NCI-H2029 (cell line): Measurements from ENCODE around the gene BRMS1.
"Not testable (repeated sequence)": the region's sequence is repeated elsewhere in the genome, so short reads cannot be mapped to it uniquely, and the experiment has no call there.

Experiments used
- DNase-seq: peaks from one replicate; lab custom pipeline; 2025; lab: John Stamatoyannopoulos, UW

BRMS1 gene

DNA sequence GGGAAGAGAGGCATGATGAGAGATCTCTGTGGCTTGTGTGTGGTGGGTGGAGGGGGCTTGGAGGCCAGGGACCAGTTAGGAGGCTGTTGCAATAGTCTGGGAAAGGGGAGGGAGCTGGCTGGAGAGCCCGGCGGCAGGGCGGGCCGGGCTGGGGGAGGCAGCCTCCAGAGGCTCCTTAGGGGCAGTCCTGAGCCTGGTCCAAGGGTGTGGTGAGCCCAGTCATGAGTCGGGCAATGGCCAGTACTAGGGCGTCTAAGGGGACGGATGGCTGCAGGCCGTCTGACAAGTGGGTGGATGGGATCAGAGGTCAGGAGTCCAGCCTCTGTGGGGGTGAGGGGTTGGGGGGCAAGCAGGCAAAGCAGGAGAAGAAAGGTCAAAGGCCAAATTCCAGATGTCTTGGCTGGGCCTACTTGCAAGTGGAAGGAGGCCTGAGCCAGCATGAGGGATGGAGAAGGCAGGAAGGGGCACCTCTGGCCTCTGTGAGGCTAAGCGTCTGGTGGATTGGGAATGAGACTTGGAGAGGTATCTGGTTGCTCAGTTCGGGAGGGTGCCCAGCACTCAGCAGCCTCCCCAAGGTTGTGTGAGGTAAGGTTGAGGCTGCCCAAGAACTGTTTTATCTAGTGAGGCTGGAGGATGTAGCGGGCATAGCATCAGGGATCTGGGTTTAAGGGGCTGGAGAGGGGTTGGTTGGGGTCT lies 22.0 kb downstream of the BRMS1 start:
- DNase-seq, result no peak

DNA sequence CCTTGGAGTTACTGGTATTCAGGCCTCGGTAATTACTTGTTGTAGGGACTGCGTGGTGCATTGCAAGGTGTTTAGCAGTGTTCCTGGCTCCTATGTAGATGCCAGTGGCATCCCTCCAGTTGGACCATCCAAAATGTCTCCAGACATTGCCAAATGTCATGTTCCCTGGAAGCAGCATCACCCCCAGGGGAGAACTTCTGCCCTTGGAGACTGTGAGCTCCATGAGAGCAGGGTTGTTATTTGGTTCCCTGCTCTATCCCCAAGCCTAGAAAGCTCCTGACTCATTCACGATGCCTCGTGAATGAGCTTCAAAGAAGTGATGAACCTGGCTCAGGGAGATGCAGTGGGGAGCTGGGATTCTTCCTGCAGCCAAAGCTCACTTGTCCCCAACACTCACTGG lies 23.3 kb downstream of the BRMS1 start:
- DNase-seq, result no peak

DNA sequence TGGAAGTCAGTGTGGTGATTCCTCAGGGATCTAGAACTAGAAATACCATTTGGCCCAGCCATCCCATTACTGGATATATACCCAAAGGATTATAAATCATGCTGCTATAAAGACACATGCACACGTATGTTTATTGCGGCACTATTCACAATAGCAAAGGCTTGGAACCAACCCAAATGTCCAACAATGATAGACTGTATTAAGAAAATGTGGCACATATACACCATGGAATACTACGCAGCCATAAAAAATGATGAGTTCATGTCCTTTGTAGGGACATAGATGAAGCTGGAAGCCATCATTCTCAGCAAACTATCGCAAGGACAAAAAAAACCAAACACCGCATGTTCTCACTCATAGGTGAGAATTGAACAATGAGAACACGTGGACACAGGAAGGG lies 24.2 kb downstream of the BRMS1 start:
- DNase-seq, result not testable (repeated sequence)

DNA sequence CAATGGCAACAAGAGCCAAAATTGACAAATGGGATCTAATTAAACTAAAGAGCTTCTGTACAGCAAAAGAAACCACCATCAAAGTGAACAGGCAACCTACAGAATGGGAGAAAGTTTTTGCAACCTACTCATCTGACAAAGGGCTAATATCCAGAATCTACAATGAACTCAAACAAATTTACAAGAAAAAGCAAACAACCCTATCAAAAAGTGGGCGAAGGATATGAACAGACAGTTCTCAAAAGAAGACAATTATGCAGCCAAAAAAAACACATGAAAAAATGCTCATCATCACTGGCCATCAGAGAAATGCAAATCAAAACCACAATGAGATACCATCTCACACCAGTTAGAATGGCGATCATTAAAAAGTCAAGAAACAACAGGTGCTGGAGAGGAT lies 24.6 kb downstream of the BRMS1 start:
- not testable (repeated sequence) for DNase-seq

DNA sequence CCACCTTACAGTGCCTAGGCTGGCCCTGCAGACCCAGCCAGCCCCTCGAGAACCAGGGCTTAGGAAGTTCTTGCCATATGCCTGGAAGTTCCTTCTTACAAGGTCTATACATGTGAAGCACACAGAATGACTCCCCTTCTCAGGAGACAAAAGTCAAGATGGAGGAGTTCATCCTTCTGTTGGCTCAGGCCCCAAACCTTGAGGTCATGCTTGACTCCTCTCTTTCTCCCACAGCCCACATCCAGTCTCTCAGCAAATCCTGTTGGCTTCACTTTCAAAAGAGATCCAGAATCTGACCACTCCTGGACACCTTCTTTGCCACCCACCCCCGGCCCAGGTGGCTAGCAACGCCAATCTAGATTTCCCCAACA lies 26.3 kb downstream of the BRMS1 start:
- no peak for DNase-seq

DNA sequence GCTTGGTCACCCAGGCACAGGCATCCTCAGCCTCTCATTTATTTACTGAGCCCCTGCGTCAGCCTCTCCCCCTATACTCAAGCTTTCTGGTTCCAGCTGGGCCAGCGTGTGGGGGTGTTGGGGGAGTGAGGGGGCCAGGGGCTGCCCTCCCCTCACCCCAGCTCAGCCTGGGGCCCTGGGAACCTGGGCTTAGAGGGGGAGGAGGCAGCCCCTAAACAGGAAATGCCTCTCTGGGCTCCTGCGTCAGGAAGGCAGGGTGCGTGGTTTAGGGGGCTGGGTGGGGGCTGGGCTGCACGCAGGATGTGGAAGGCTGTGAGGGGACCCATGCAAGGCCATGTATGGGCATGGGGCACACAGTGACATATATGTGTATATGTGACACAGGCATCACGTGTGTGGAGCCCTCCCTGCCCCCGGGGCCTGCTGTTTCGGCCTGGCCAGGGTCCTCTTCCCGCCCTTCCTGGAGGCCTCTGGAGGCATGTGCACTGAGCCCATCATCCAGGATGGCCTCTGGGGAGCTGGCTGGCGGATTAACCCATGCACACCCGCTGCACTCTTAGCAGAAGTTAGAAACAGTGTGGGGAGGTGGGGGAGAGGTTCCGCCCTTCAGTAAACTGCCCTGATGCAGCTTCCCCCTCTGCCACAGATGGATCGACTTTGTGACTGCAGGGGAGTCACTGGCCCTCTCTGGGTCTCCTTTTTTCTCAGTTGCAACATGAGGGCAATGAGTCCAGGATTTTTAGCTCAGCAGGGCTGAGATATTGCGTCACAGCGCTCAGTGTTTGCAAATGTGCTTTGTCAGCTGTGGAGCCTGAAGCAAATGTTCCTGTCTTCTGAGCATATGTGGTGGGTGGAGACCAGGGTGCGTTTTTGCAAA lies 26.9 kb downstream of the BRMS1 start:
- no peak for DNase-seq

DNA sequence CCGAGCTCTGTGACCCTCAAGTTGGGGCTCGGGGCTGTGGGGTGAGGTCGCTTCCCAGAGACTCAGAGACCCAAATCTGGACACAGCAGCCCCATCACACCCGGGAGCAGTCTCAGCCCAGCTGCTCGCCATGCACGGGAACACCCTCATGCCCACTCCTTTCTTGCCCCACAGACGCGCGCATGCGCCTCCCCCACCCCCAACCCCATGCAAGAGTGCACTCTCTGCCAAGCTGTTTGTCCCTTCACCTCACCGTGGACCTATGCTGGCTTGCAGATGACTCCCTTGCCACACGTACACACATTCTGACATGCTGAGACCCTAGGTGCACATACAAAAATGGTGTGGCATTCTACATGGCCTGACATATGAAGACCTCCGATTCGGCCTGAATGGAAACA lies 27.6 kb downstream of the BRMS1 start:
- no peak for DNase-seq

DNA sequence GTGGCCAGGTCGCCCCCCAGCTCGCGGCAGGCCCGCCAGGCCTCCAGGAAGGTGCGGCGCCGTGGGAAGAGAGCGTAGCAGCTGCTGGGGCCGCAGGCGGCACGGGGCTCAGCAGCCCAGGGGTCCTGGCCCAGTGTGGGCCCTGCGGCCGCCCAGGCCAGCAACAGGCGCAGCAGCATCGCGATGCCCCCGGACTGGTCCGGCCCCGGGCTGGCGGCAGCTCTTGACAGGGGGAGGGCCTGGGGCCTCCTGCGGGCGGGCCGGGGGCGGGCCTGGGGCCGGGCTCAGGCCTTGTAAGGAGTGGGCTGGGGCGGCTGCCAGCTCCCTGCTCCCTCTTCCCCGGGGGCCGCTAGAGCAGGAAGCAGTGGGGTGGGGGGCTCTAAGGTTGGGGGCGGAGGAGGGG lies 28.1 kb downstream of the BRMS1 start, which contains the start of gene CD248:
TSS of gene CD248 (minus strand) at position 196 of the 403 bp plus-strand sequence. CDS start at position 179, 17 bp downstream.
- DNase-seq, result no peak

DNA sequence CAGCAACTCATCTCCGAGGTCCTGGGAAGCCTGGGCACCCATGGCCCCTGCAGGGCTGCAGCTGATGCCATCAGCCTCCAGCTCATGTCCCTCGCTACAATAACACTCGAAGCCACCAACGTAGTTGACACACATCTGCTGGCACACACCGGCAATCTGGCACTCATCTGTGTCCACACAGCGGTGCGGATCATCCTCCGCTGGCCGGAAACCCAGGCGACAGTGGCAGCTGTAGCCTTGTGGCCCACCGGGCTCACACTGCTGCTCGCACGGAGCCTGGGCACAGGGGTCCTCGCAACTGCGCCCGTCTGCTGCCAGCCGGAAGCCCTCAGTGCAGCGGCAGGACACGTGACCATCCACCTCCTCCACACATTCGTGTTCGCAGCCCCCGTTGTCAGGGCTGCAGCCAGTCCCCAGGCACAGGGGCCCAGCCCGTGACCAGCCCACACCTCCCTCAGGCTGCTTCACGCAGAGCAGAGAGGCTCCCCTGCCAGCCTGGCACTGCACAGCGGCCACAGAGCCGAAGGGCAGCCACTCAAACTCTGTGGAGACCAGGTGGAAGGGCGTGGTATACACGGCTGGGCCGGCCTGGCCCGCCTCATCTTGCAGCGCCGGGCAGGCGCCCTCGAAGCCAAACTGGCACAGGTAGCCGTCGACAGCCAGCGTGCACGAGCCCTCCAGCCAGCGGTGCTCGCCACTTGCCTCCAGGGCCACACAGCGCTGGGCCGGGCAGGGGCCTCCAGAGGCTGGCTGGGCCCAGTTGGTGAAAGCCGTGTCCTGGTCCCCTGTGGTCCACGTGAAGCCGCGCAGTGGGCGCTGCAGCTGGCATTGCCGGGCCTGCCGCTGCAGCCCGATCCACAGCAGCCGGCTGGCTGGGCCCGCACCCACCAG lies 28.7 kb downstream of the BRMS1 start:
- DNase-seq, result peak; percentile 64

DNA sequence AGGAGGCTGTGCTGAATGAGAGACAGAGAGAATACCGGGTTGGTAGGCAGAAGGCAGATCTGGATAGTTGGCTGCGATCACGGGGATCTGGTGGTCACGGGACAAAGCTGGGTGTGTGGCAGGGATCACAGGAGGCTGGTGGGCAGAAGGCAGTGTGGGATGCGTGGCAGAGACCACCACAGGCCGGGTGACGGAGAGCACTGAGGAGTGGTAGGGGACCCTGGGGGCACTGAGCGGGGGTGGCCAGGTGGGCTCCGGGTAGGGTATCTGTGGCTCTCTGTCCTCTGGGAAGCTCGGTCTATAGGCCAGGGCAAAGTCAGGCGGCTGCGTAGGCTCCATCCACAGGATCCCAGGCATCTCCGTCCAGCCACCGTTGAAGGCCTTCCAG lies 29.4 kb downstream of the BRMS1 start:
- DNase-seq, result no peak

DNA sequence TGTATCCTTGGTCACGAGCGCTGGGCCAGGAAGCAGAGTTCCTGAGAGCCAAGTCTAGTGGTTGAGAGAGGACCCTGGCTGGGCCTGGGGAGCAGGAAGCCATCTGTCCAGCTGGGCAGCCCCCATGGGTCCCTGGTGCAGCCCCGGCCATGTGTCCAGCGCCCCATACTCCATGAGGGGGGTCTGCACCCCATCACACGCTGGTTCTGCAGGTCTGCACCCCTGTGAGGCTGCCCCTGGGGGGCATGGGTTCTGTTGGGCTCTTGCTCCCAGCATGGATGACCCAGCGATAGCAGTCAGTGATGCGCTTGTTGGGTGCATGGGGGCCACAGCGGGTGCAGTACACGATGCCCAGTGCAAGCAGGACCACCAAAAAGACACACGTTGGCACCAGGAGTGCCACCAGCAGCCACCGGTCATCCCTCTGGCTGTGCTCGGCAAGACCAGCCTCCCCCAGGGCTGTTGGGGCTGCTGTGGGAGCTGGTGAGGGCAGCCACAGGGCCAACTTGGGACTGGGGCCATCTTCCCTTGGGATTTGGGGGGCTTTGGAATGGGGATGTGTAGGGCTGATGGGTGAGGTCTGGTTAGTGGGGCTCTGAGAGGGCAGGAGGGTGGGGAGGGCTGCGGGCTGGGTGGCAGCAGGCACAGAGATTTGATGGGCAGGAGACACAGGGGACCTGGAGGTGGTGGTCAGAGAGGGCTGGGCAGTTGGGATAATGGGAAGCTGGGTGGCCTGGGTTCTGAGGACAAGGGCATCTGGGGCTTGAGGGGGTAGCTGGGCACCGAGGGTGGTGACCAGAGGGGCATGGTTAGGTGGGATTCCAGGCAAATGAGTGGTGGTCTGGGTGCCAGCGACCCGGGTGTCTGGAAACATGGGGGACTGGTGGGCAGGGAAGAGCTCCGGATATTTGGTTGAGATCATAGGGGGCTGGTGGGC lies 30.1 kb downstream of the BRMS1 start:
- DNase-seq, result no peak

DNA sequence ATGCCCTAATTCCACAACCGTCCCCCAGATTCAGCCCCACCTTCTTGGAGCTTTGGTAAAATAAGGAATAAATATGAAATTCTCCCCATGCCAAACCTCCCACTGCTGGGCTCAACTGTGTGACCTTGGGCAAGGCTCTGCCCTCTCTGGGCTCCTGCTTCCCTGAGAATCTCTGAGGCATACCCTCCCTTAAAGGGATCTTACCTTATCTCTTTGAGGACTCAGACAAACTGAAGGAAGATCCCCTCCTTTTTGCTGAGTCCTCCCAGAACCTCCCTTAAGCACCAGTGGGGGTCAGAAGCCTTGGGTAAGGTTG lies 30.8 kb downstream of the BRMS1 start:
- no peak for DNase-seq

DNA sequence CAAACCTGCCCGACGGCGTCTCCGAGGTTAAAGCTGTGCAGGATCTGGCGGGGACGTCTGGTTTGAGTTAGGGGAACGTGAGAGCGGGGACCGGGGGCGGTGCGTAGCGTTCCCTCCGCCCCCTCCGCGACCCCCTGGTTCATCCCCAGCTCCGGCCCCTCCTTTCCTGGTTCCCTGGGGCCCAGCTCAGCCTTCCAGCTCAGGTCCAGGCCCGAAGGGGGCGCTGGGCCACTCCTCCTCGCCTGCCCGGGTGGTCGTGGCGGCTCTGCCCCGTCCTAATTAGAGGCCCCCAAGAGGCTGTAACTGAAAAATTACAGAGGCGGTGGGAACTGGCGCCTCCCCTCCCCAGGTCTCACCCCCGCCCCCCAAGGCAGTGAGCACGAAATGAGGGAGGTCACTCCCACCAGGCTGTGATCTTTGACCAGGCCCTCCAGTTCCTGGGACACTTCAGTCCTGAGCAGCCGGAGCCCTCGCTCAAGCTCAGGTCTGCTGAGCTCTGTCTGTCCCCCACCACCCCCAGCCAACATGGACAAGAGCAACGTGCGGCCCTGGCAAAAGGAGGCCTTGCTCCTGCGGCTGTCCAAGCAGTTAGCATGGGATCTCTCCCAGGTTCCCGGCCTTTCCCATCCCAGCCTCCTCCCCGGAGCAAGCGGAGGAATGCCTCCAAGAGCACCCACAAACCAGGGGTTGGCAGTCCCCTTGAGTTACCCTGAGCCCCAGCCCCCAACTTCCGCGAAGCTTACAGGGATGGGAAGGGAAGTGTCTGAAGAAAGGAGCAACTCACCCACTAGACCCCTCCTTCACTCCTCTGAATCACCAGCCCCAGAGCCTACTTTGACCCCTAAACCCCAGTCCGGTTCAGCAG lies 31.4 kb downstream of the BRMS1 start:
- DNase-seq, result no peak

DNA sequence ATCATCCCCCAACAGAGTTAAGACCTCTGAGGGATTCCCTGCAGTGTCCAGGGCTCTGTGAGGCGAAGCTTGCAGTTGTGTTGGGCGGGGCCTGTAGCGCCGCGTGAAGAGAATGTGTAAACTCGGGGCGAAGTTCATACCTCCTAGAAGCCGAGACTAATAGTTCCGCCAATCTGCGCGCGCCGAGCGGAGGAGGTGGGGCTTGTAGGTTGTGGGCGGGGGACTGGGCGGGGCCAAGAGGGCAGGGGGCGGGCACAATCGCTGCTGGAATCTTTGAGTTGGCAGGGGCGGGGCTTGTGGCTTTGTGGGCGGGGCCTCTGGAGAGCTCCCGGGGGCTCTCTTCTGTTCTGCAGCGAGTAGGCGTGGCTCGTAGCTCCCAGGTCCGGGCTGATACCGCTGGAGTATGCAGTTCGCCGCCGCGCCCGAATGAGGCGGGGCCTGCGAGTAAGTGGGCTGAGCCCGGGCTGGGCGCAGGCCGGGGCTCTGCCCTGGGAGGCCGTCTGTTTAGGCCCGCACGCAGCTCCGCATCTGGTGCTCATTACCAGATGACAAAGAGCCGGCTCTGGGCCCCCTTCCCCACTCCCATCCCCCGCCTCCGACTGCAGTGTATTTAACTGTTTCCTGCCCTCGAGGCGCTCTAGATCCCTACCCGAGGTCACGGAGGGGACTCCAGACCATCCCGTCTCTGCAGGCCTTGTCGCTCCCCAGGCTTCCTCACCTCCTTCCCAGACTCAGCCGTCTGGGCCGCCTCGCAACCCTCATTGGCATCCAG lies 32.2 kb downstream of the BRMS1 start:
- DNase-seq, result peak; percentile 94

DNA sequence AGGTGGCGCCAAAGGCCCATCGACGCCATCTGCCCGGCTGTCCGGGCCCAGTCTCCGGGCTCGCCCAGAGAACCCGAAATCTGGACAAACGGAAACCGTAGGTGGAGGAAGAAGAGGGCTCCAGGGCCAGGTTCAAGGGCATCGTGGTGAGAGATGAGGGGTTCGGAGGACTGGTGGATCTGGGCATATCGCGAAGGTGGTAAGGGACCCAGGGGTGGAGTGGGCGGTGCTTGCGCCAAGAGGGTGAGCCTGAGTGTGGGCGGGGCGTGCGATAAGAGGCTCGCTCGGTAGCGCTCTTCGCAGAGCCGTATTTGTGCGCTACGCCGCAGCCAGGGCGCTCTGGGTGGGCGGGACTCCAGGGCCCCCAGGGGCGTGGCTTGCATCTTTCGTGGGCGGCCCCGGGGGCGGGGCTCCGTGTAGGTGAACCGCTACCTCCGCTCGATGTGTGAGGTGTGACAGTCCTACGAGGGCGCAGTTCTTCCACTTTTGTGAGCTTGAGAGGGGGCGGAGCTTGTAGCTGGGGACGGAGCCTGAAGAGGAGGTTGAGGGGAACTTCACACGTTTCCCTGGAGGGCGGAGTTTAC lies 32.8 kb downstream of the BRMS1 start:
- peak; percentile 91 for DNase-seq

DNA sequence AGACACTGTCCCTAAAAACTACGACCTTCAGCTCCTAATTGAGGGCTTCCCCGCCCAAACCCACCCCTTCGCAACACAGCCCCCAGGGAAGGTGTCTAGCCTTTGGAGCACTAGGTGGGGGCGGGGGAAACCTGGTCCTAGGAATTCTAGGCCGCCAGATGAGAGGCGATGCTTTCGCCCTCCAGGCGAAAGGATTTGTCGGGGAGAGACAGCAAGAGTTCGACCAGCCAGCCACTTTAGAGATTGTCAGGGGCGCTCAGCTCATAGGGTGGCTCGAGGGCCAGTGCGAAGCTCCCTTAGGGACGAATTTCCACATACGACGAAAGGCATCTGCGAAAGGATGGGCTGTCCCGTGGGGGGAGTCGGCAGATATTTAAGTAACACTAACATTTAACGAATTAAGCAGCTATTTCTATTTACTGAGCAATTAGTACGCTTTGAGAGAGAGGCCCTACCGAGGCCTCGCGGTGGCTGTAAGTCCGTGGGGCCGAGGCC lies 33.4 kb downstream of the BRMS1 start:
- no peak for DNase-seq

DNA sequence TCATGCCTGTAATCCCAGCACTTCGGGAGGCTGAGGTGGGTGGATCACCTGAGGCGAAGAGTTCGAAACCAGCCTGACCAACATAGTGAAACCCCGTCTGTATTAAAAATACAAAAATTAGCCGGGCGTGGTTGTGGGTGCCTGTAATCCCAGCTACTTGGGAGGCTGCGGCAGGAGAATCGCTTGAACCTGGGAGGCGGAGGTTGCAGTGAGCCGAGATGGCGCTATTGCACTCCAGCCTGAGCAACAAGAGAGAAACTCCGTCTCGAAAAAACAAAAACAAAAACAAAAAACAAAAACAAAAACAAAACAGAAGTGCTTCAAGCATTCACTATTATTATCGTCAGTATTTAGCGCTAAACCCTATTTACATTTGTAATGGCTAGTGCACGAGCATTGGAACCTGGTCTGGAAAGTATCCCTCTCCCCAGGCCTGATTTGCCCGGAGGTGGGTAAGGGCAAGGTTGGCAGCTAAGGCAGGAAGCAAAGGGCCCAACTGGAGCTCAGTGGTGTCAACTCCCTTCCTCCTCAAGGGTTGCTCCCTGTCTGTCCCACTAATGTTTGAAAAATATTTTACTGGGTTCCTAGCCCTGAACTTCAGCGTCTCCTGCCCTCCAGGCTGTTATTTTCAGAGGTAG lies 34.0 kb downstream of the BRMS1 start:
- DNase-seq, result not testable (repeated sequence)

DNA sequence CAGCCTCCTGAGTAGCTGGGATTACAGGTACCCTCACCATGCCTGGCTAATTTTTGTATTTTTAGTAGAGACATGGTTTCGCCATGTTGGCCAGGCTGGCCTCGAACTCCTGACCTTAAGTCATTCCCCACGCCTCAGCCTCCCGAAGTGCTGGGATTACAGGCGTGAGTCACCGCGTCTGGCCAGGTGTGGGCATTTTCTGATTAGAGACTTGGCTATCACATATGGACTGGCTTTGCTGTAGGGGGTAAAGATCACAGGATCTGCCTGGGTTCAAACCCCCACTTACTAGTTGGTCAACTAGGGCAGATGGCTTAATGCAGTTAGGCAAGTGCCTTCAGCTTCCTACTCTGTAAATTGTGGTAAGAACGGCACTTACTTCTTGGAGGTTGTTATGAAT lies 34.6 kb downstream of the BRMS1 start:
- no peak for DNase-seq

DNA sequence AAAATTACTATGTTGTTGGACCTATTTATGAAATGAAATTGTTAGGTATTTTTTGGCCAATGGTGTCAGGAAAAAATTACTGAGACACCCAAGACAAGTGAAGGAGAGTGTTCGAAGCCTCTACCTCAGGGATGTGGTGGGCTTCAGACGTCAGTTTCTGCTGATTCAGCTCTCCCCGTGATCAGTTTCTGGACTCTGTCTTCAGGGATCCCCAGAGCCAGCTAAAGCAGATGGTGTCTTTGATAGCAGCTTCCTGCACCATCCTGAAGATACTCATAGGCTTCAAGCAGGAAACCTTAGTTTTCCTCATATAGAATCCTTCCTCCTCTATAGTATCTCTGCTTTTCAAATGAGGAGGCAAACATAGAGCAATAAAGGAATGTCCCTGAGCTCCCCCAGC lies 35.4 kb downstream of the BRMS1 start:
- DNase-seq, result no peak
